ENCODE results near the gene CCT4.

CCT4 gene, protein sequence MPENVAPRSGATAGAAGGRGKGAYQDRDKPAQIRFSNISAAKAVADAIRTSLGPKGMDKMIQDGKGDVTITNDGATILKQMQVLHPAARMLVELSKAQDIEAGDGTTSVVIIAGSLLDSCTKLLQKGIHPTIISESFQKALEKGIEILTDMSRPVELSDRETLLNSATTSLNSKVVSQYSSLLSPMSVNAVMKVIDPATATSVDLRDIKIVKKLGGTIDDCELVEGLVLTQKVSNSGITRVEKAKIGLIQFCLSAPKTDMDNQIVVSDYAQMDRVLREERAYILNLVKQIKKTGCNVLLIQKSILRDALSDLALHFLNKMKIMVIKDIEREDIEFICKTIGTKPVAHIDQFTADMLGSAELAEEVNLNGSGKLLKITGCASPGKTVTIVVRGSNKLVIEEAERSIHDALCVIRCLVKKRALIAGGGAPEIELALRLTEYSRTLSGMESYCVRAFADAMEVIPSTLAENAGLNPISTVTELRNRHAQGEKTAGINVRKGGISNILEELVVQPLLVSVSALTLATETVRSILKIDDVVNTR

DNA sequence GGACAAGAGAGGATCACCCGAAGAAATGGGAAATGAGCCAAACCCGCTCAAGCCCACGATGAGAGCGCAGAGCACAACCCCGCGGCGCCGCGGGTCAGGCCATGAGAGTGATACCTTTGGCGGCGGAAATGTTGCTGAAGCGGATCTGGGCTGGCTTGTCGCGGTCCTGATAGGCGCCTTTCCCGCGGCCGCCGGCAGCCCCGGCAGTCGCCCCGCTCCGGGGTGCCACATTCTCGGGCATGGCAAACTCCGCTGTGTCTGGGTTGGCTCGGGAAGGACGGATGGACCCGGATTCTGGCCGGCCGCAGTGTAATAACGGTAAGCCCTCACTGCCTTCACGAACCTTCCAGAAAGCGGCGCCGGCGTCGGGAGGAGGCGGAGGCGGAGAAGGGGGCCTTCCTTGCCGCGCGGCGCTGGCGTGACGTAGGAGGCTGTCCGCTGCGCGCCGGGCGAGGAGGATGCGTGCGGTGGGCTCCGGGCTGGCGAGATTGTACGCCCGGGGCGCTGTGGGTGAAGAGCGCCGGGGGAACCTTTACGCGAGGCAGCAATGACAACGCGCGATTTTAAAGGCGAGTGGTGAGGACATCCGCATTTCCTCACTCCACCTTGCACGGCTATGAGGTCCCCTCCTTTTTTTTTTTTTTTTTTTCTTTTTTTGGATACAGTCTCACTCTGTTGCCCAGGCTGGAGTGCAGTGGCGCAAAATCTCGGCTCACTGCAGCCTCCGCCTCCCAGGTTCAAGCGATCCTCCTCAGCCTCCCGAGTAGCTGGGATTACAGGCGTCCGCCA, at the start of gene CCT4:
Gene CCT4 (minus strand): TSS at position 390 of the 789 bp plus-strand sequence. CDS start 149 bp downstream, at position 241.
- TF ChIP-seq, protein P1, sequence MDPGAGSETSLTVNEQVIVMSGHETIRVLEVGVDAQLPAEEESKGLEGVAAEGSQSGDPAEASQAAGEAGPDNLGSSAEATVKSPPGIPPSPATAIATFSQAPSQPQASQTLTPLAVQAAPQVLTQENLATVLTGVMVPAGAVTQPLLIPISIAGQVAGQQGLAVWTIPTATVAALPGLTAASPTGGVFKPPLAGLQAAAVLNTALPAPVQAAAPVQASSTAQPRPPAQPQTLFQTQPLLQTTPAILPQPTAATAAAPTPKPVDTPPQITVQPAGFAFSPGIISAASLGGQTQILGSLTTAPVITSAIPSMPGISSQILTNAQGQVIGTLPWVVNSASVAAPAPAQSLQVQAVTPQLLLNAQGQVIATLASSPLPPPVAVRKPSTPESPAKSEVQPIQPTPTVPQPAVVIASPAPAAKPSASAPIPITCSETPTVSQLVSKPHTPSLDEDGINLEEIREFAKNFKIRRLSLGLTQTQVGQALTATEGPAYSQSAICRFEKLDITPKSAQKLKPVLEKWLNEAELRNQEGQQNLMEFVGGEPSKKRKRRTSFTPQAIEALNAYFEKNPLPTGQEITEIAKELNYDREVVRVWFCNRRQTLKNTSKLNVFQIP (CRISPR knock-in tag; IDR thresholded peaks at IDR 0.05; ENCODE audit: borderline replicate concordance, low read depth), result 0 out of 2 replicates have a peak, but pooled peaks have one; percentile 57
- TF ChIP-seq ZNF8 (CRISPR knock-in tag; IDR thresholded peaks at IDR 0.05) (peak; percentile 15; the same call in 1 of the 2 replicates), TCF4 (CRISPR knock-in tag; IDR thresholded peaks at IDR 0.05; ENCODE audit: borderline replicate concordance) (0 out of 2 replicates have a peak, but pooled peaks have one; percentile 9), SNAI2 (CRISPR knock-in tag; IDR thresholded peaks at IDR 0.05) (no peak), ZNF70 (CRISPR knock-in tag; IDR thresholded peaks at IDR 0.05) (0 out of 2 replicates have a peak, but pooled peaks have one; percentile 49), ZC3H10 (CRISPR knock-in tag; IDR thresholded peaks at IDR 0.05) (no peak)
- TF ChIP-seq, protein P2, sequence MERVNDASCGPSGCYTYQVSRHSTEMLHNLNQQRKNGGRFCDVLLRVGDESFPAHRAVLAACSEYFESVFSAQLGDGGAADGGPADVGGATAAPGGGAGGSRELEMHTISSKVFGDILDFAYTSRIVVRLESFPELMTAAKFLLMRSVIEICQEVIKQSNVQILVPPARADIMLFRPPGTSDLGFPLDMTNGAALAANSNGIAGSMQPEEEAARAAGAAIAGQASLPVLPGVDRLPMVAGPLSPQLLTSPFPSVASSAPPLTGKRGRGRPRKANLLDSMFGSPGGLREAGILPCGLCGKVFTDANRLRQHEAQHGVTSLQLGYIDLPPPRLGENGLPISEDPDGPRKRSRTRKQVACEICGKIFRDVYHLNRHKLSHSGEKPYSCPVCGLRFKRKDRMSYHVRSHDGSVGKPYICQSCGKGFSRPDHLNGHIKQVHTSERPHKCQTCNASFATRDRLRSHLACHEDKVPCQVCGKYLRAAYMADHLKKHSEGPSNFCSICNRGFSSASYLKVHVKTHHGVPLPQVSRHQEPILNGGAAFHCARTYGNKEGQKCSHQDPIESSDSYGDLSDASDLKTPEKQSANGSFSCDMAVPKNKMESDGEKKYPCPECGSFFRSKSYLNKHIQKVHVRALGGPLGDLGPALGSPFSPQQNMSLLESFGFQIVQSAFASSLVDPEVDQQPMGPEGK (CRISPR knock-in tag; IDR thresholded peaks at IDR 0.05; ENCODE audit: borderline replicate concordance), result no peak
- TF ChIP-seq, protein P3, sequence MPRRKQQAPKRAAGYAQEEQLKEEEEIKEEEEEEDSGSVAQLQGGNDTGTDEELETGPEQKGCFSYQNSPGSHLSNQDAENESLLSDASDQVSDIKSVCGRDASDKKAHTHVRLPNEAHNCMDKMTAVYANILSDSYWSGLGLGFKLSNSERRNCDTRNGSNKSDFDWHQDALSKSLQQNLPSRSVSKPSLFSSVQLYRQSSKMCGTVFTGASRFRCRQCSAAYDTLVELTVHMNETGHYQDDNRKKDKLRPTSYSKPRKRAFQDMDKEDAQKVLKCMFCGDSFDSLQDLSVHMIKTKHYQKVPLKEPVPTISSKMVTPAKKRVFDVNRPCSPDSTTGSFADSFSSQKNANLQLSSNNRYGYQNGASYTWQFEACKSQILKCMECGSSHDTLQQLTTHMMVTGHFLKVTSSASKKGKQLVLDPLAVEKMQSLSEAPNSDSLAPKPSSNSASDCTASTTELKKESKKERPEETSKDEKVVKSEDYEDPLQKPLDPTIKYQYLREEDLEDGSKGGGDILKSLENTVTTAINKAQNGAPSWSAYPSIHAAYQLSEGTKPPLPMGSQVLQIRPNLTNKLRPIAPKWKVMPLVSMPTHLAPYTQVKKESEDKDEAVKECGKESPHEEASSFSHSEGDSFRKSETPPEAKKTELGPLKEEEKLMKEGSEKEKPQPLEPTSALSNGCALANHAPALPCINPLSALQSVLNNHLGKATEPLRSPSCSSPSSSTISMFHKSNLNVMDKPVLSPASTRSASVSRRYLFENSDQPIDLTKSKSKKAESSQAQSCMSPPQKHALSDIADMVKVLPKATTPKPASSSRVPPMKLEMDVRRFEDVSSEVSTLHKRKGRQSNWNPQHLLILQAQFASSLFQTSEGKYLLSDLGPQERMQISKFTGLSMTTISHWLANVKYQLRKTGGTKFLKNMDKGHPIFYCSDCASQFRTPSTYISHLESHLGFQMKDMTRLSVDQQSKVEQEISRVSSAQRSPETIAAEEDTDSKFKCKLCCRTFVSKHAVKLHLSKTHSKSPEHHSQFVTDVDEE (CRISPR knock-in tag; IDR thresholded peaks at IDR 0.05), result peak; percentile 21; the same call in 1 of the 2 replicates
- ATAC-seq, result peak; percentile 89

DNA sequence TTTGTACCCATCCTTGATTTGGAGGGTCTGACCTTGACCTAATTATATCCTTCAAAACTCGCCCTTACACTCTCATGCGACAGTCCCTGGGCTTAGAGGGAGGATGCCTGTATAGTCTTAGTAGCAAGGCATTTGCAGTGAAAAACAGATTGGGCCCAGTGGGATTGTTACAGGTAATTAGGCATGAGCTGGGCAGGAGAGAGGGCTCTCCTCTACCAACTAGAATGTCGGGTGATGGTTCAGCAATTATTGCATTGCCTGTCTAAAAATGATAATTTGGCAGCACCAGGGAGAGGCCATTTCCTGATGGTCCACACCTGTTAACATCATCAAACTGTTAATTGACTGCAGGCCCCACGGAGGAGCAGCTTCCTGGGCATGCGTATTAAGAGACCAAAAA, 49.4 kb upstream of the CCT4 start:
- TF ChIP-seq, protein P4, sequence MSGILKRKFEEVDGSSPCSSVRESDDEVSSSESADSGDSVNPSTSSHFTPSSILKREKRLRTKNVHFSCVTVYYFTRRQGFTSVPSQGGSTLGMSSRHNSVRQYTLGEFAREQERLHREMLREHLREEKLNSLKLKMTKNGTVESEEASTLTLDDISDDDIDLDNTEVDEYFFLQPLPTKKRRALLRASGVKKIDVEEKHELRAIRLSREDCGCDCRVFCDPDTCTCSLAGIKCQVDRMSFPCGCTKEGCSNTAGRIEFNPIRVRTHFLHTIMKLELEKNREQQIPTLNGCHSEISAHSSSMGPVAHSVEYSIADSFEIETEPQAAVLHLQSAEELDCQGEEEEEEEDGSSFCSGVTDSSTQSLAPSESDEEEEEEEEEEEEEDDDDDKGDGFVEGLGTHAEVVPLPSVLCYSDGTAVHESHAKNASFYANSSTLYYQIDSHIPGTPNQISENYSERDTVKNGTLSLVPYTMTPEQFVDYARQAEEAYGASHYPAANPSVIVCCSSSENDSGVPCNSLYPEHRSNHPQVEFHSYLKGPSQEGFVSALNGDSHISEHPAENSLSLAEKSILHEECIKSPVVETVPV (CRISPR knock-in tag; IDR thresholded peaks at IDR 0.05), result no peak
- TF ChIP-seq ZNF8 (CRISPR knock-in tag; IDR thresholded peaks at IDR 0.05) (no peak), ZFP30 (CRISPR knock-in tag; IDR thresholded peaks at IDR 0.05) (no peak), ESRRG (CRISPR knock-in tag; IDR thresholded peaks at IDR 0.05) (no peak), ZFP3 (CRISPR knock-in tag; IDR thresholded peaks at IDR 0.05) (no peak), ZC3H10 (CRISPR knock-in tag; IDR thresholded peaks at IDR 0.05) (no peak)
- ATAC-seq, result no peak

DNA sequence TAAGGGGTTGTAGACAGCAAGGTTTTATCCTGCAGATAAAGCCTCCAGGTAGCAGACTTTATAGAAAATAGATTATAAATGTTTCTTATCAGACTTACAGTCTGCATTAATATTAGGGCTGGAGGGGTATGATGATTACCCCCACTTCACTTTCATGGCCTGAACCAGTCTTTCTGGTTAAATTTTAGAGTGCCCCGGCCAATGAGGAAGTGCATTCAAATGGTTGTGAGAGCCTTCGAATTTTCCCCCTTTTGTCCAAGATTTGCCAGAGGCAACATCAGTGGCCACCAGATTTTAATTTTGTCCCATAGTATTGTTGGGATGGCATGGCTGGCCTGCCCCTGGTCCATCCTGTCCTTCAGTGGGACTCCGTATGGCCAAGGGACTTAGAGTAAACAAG, 48.6 kb upstream of the CCT4 start:
- ATAC-seq, result no peak
- TF ChIP-seq OSR1 (CRISPR knock-in tag; IDR thresholded peaks at IDR 0.05) (no peak), ARNTL (CRISPR knock-in tag; IDR thresholded peaks at IDR 0.05; ENCODE audit: borderline replicate concordance, low read depth) (no peak), ZFP3 (CRISPR knock-in tag; IDR thresholded peaks at IDR 0.05) (no peak), ESRRG (CRISPR knock-in tag; IDR thresholded peaks at IDR 0.05) (no peak)

DNA sequence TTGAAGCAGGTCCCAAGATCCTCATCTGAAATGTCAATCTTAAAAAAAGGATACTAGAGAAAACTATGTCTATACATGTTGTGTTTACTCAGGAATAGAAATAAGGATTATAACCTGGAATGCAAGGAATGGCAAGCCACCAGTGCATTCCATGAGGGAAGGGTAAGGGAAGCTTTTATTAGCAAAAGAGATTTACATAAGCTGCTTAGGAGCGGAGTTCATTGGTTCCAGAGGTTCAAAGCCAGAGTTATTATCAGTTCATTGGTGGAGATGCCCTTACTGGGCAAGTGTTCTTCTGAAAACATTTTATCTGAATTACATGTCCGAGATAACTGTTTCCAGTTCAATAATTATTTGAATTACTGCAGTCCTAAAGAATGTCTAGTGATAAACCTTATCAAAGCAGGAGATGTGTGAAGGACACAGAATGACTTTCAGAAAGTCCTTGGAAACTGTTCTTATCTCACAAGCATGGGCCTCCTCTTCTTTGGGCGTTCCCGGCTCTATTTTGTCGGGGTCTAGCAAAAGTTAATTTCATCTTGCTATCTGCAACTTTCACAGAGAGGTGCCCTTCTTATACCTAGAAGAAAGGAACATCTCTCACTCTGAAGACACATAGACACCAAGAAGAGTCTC, 40.5 kb upstream of the CCT4 start:
- peak; percentile 35; the same call in 2 of the 3 replicates for ATAC-seq
- TF ChIP-seq BACH2 (CRISPR knock-in tag; IDR thresholded peaks at IDR 0.05; ENCODE audit: borderline replicate concordance), result no peak
- no peak for TF ChIP-seq TOX (CRISPR knock-in tag; IDR thresholded peaks at IDR 0.05; ENCODE audit: borderline replicate concordance)
- TF ChIP-seq ZNF8 (CRISPR knock-in tag; IDR thresholded peaks at IDR 0.05), result no peak
- no peak for TF ChIP-seq OSR1 (CRISPR knock-in tag; IDR thresholded peaks at IDR 0.05)
- no peak for TF ChIP-seq GLIS3 (CRISPR knock-in tag; IDR thresholded peaks at IDR 0.05)
- TF ChIP-seq, protein P3 (CRISPR knock-in tag; IDR thresholded peaks at IDR 0.05), result no peak
- no peak for TF ChIP-seq TCF4 (CRISPR knock-in tag; IDR thresholded peaks at IDR 0.05; ENCODE audit: borderline replicate concordance)
- no peak for TF ChIP-seq ISL1 (CRISPR knock-in tag; IDR thresholded peaks at IDR 0.05)
- TF ChIP-seq PPARA (CRISPR knock-in tag; IDR thresholded peaks at IDR 0.05; ENCODE audit: borderline replicate concordance), result no peak
- no peak for TF ChIP-seq ARNTL (CRISPR knock-in tag; IDR thresholded peaks at IDR 0.05; ENCODE audit: borderline replicate concordance, low read depth)
- TF ChIP-seq SNAI2 (CRISPR knock-in tag; IDR thresholded peaks at IDR 0.05), result no peak
- TF ChIP-seq ZFP3 (CRISPR knock-in tag; IDR thresholded peaks at IDR 0.05), result no peak
